Measurements from ENCODE around the gene DCTPP1.

Gene DCTPP1

DNA sequence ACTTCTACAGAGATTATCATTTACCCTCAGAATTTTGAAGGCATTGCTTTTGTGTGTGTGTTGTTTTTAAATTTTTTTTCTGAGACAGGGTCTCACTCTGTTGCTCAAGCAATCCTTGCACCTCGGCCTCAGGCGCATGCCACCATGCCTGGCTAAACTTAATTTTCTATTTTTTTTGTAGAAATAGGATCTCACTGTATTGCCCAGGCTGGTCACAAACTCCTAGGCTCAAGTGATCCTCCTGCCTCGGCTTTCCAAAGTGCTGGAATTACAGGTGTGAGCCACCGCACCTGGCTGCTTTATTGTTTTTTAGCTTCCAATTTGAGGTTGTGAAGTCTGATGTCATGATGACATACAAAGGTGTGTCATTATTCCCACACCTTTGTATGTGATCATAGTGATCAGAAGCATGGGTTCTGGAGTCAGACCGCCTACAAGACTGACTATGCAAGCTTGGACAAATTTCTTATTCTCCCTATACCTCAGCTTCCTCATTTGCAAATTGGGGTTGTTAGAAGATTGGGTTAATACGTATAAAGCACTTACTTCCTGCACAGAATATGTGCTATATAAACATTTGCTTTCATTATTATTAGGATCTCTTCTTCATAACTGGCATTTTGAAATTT, 10.0 kb upstream of the DCTPP1 start:
- TF ChIP-seq EZH2phosphoT487 (IDR thresholded peaks at IDR 0.05; ENCODE audit: borderline replicate concordance) = no peak
- TF ChIP-seq, protein P1, sequence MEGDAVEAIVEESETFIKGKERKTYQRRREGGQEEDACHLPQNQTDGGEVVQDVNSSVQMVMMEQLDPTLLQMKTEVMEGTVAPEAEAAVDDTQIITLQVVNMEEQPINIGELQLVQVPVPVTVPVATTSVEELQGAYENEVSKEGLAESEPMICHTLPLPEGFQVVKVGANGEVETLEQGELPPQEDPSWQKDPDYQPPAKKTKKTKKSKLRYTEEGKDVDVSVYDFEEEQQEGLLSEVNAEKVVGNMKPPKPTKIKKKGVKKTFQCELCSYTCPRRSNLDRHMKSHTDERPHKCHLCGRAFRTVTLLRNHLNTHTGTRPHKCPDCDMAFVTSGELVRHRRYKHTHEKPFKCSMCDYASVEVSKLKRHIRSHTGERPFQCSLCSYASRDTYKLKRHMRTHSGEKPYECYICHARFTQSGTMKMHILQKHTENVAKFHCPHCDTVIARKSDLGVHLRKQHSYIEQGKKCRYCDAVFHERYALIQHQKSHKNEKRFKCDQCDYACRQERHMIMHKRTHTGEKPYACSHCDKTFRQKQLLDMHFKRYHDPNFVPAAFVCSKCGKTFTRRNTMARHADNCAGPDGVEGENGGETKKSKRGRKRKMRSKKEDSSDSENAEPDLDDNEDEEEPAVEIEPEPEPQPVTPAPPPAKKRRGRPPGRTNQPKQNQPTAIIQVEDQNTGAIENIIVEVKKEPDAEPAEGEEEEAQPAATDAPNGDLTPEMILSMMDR (conservative IDR thresholded peaks at IDR 0.05; ENCODE audit: low read length) = no peak
- peaks cover 20% of the 10 kb centered on the region for H3K4me1 ChIP-seq (ENCODE audit: insufficient read depth, low read length, poor library complexity, severe bottlenecking)
- no peak overlapping the region for H3K4me3 ChIP-seq (ENCODE audit: low read length, poor library complexity, severe bottlenecking)
- H3K79me2 ChIP-seq (ENCODE audit: insufficient read depth, low read length) = peaks cover 21% of the 10 kb centered on the region
- H2AFZ ChIP-seq (ENCODE audit: low read length) = no peak overlapping the region
- no peaks in the 10 kb centered on the region for H3K36me3 ChIP-seq (ENCODE audit: insufficient read depth, low read length)
- H3K9me2 ChIP-seq (replicated peaks; ENCODE audit: low read depth, low read length) = no peaks in the 10 kb centered on the region
- H3K9me3 ChIP-seq (ENCODE audit: insufficient read depth, low read depth, low read length) = no peaks in the 10 kb centered on the region
- no peak overlapping the region for H3K9ac ChIP-seq (ENCODE audit: low read depth, low read length, poor library complexity, severe bottlenecking)
- no peak overlapping the region for H3K4me2 ChIP-seq (ENCODE audit: low read depth, low read length, poor library complexity, severe bottlenecking)
- peaks cover 21% of the 10 kb centered on the region for H4K20me1 ChIP-seq (ENCODE audit: insufficient read depth, low read length, poor library complexity, severe bottlenecking)
- no peaks in the 10 kb centered on the region for H3F3A ChIP-seq (ENCODE audit: low read depth)
- no peaks in the 10 kb centered on the region for H3K27me3 ChIP-seq (ENCODE audit: insufficient read depth, low read length, poor library complexity, severe bottlenecking)

DNA sequence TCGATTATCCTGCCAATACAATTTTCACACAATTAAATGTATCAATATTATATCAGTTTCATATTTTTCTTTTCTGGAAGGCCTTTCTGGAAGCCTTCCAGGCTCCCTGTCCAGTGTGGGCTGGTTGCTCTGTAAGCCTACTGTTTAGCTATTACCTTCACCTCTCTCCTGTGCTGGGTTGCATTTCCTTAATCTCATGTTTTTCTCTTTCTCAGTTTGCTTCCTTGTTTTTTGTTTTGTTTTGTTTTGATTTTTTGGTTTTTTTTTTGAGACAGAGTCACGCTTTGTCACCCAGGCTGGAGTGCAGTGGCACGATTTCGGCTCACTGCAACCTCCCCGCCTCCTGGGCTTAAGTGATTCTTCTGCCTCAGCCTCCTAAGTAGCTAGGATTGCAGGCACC, 9.0 kb upstream of the DCTPP1 start:
- H4K20me1 ChIP-seq (ENCODE audit: insufficient read depth, low read length, poor library complexity, severe bottlenecking) = peaks cover 11% of the 10 kb centered on the region
- no peaks in the 10 kb centered on the region for H3K9me2 ChIP-seq (replicated peaks; ENCODE audit: low read depth, low read length)
- H2AFZ ChIP-seq (ENCODE audit: low read length) = no peak overlapping the region
- H3K79me2 ChIP-seq (ENCODE audit: insufficient read depth, low read length) = peaks cover 11% of the 10 kb centered on the region
- no peaks in the 10 kb centered on the region for H3K9me3 ChIP-seq (ENCODE audit: insufficient read depth, low read depth, low read length)
- no peak overlapping the region for H3K9ac ChIP-seq (ENCODE audit: low read depth, low read length, poor library complexity, severe bottlenecking)
- H3K4me2 ChIP-seq (ENCODE audit: low read depth, low read length, poor library complexity, severe bottlenecking) = no peak overlapping the region
- peaks cover 10% of the 10 kb centered on the region for H3K4me1 ChIP-seq (ENCODE audit: insufficient read depth, low read length, poor library complexity, severe bottlenecking)
- H3K27me3 ChIP-seq (ENCODE audit: insufficient read depth, low read length, poor library complexity, severe bottlenecking) = no peaks in the 10 kb centered on the region
- TF ChIP-seq, protein P1 (conservative IDR thresholded peaks at IDR 0.05; ENCODE audit: low read length) = no peak
- TF ChIP-seq EZH2phosphoT487 (IDR thresholded peaks at IDR 0.05; ENCODE audit: borderline replicate concordance) = no peak
- no peak overlapping the region for H3K4me3 ChIP-seq (ENCODE audit: low read length, poor library complexity, severe bottlenecking)
- no peaks in the 10 kb centered on the region for H3F3A ChIP-seq (ENCODE audit: low read depth)
- no peaks in the 10 kb centered on the region for H3K36me3 ChIP-seq (ENCODE audit: insufficient read depth, low read length)

DNA sequence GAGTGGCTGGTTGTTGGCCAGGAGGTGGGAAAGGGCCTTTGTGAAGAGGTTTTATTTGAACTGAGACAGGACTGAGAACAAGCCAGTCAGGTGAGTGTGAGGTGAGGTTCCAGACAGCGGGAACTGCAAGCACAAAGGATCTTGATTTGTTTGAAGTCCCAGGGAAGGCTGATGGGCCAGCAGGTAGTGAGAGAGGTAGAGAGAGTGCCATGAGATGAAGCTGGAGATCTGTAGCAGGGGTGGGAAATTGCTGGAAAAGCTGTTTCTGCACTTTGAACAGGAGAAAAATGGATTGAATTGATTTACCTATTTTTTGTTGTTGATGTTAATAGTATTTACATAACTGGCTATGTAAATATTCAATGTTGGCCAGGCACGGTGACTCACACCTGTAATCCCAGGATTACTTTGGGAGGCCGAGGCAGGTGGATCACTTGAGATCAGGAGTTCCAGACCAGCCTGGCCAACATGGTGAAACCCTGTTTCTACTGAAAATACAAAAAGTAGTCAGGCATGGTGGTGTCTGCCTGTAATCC, 7.7 kb upstream of the DCTPP1 start:
- no peaks in the 10 kb centered on the region for H3K9me3 ChIP-seq (ENCODE audit: insufficient read depth, low read depth, low read length)

More for the DNA sequence above, 7.7 kb upstream of the DCTPP1 start:
- no peak overlapping the region for H2AFZ ChIP-seq (ENCODE audit: low read length)
- H3K36me3 ChIP-seq (ENCODE audit: insufficient read depth, low read length) = no peaks in the 10 kb centered on the region
- no peaks in the 10 kb centered on the region for H3K9me2 ChIP-seq (replicated peaks; ENCODE audit: low read depth, low read length)
- H4K20me1 ChIP-seq (ENCODE audit: insufficient read depth, low read length, poor library complexity, severe bottlenecking) = no peaks in the 10 kb centered on the region
- H3K9ac ChIP-seq (ENCODE audit: low read depth, low read length, poor library complexity, severe bottlenecking) = no peak overlapping the region
- no peaks in the 10 kb centered on the region for H3K79me2 ChIP-seq (ENCODE audit: insufficient read depth, low read length)
- H3K4me1 ChIP-seq (ENCODE audit: insufficient read depth, low read length, poor library complexity, severe bottlenecking) = no peaks in the 10 kb centered on the region
- TF ChIP-seq EZH2phosphoT487 (IDR thresholded peaks at IDR 0.05; ENCODE audit: borderline replicate concordance) = no peak
- TF ChIP-seq, protein P1 (conservative IDR thresholded peaks at IDR 0.05; ENCODE audit: low read length) = no peak
- H3K4me2 ChIP-seq (ENCODE audit: low read depth, low read length, poor library complexity, severe bottlenecking) = no peak overlapping the region
- no peaks in the 10 kb centered on the region for H3K27me3 ChIP-seq (ENCODE audit: insufficient read depth, low read length, poor library complexity, severe bottlenecking)
- H3F3A ChIP-seq (ENCODE audit: low read depth) = no peaks in the 10 kb centered on the region
- H3K4me3 ChIP-seq (ENCODE audit: low read length, poor library complexity, severe bottlenecking) = no peak overlapping the region
